NCI-H2107 (cell line): ENCODE measurements around the gene WNT4.

Source experiments
- DNase-seq: peaks from one replicate; lab custom pipeline; 2025; lab: John Stamatoyannopoulos, UW

WNT4 gene

GRCh38 chr1:22163564-22163963 is 20.7 kb upstream of the WNT4 start:
- DNase-seq = no peak

GRCh38 chr1:22163137-22163536 is 20.2 kb upstream of the WNT4 start:
- no peak for DNase-seq

- DNase-seq = no peak
Observed at GRCh38 chr1:22159891-22160290, 17.0 kb upstream of the WNT4 start.

- DNase-seq = no peak
Observed at GRCh38 chr1:22158654-22159053, 15.8 kb upstream of the WNT4 start.

GRCh38 chr1:22157359-22157966 is 14.6 kb upstream of the WNT4 start:
- DNase-seq = no peak

- DNase-seq = no peak
Observed at GRCh38 chr1:22155517-22155916, 12.6 kb upstream of the WNT4 start.

GRCh38 chr1:22154626-22155025 is 11.7 kb upstream of the WNT4 start:
- no peak for DNase-seq

GRCh38 chr1:22153660-22154437 is 11.0 kb upstream of the WNT4 start:
- DNase-seq = no peak

- no peak for DNase-seq
Observed at GRCh38 chr1:22150923-22151322, 8.0 kb upstream of the WNT4 start.

- no peak for DNase-seq
Observed at GRCh38 chr1:22142315-22143064, 407 bp downstream of the WNT4 start.

- no peak for DNase-seq
Observed at GRCh38 chr1:22141554-22142314, 1.2 kb downstream of the WNT4 start.

- no peak for DNase-seq
Observed at GRCh38 chr1:22140694-22141093, 2.2 kb downstream of the WNT4 start.

GRCh38 chr1:22139817-22140216 is 3.1 kb downstream of the WNT4 start:
- DNase-seq = no peak

GRCh38 chr1:22139066-22139594 is 3.8 kb downstream of the WNT4 start:
- DNase-seq = no peak

GRCh38 chr1:22137004-22137720 is 5.7 kb downstream of the WNT4 start:
- DNase-seq = no peak

GRCh38 chr1:22133931-22134324 is 9.0 kb downstream of the WNT4 start:
- DNase-seq = no peak

GRCh38 chr1:22133247-22133930 is 9.5 kb downstream of the WNT4 start:
- no peak for DNase-seq

GRCh38 chr1:22132517-22133235 is 10.2 kb downstream of the WNT4 start:
- DNase-seq = no peak

- DNase-seq = no peak
Observed at GRCh38 chr1:22131875-22132486, 10.9 kb downstream of the WNT4 start.

GRCh38 chr1:22131062-22131461 is 11.8 kb downstream of the WNT4 start:
- DNase-seq = no peak
